Right lobe of liver (tissue), 4 donors: Measurements from ENCODE around the gene NHSL2.

ENCODE experiments used
- POLR2A ChIP-seq: fragments of 450-650 bp; IDR thresholded peaks from one replicate; pipeline ENCODE4 v1.6.1; 2017; ENCODE audit warnings: antibody characterized with exemption, mild to moderate bottlenecking
- TF ChIP-seq, protein P1 (sequence below), 4 donors: fragments of 200-600 bp in 3 of 4; fragments of 450-650 bp in 1 of 4; IDR thresholded peaks; one replicate each; pipeline versions ENCODE4 v1.5.1 to v1.8.0; 2016 to 2022; ENCODE audit warnings: antibody characterized with exemption in 4 of 4, mild to moderate bottlenecking in 2 of 4
- donor health status: DM: no; HTN: no; CAD: no.
- donor health status: DM: no; HTN: no; CAD: no.
- donor health status: DM: no; HTN: yes; CAD: no.

DNA sequence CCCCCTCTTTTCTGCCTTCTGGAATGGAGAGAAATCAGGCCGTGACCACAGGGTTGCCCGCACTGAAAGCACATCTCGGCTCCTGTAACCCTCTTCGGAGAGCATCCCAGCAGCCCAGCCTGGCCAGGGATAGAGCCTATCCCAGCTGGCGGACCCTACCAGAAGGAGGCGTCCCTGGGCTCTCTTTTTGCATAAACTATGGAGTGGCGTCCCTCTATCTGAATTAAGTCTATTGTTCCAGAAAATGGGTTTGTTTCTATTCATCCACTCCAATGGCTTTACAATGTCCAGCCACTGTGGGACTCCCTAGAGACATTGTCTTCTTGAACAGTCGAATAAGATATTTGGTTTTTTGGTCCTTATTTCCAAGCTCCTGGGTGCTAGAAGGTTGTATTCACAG, 689 bp upstream of the NHSL2 start:
- TF ChIP-seq POLR2A: no peak
- TF ChIP-seq, protein P1, sequence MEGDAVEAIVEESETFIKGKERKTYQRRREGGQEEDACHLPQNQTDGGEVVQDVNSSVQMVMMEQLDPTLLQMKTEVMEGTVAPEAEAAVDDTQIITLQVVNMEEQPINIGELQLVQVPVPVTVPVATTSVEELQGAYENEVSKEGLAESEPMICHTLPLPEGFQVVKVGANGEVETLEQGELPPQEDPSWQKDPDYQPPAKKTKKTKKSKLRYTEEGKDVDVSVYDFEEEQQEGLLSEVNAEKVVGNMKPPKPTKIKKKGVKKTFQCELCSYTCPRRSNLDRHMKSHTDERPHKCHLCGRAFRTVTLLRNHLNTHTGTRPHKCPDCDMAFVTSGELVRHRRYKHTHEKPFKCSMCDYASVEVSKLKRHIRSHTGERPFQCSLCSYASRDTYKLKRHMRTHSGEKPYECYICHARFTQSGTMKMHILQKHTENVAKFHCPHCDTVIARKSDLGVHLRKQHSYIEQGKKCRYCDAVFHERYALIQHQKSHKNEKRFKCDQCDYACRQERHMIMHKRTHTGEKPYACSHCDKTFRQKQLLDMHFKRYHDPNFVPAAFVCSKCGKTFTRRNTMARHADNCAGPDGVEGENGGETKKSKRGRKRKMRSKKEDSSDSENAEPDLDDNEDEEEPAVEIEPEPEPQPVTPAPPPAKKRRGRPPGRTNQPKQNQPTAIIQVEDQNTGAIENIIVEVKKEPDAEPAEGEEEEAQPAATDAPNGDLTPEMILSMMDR (IDR thresholded peaks at IDR 0.05): peak in 1 of 4 donors; percentile 17
